Suprapubic skin (tissue), 3 donors: ENCODE data around the gene ZNF277.

Experiments used
- CTCF ChIP-seq, 2 donors: fragments of 200-600 bp in 1 of 2; fragments of 450-650 bp in 1 of 2; sonication (generic) in 1 of 2; IDR thresholded peaks; one replicate each; pipeline ENCODE4 v1.5.1; 2016 to 2019; ENCODE audit warnings: antibody characterized with exemption in 2 of 2, mild to moderate bottlenecking in 1 of 2, moderate library complexity in 1 of 2
- POLR2A ChIP-seq, 2 donors: fragments of 450-650 bp; IDR thresholded peaks; one replicate each; pipeline ENCODE4 v1.6.1; 2017; ENCODE audit warnings: antibody characterized with exemption in 2 of 2, mild to moderate bottlenecking in 2 of 2, moderate library complexity in 2 of 2

GRCh38 chr7:112190120-112190519, 16.4 kb upstream of the ZNF277 start:
- TF ChIP-seq CTCF (IDR thresholded peaks at IDR 0.05) (no peak), POLR2A (IDR thresholded peaks at IDR 0.05) (no peak)
